K562 (cell line): ENCODE data around the gene PRKACG.

ENCODE experiments used
- AFF4 ChIP-seq: sonication (generic); formaldehyde crosslinking; IDR thresholded peaks from 2 replicates; pipeline ENCODE4 v1.8.0; 2023; ENCODE audit warnings: mild to moderate bottlenecking, missing genetic modification reagents
- CREM ChIP-seq: IDR thresholded peaks from 2 replicates; pipeline ENCODE4 v1.6.1; 2014; ENCODE audit warnings: antibody characterized with exemption, low read depth
- CTCF ChIP-seq, 3 experiments: IDR thresholded peaks in 2 of 3; conservative IDR thresholded peaks in 1 of 3; 2 replicates each; pipeline ENCODE4 v1.5.1; 2011 to 2012; ENCODE audit warnings: low read length in 3 of 3, mild to moderate bottlenecking in 3 of 3, control low read depth in 2 of 3, improper control_type of control experiment in 1 of 3, inconsistent platforms in 1 of 3, low read depth in 1 of 3, mixed read lengths in 1 of 3, moderate library complexity in 1 of 3; ENCODE audit not compliant: insufficient read depth in 2 of 3
- ERF ChIP-seq: fragments of 450-650 bp; formaldehyde crosslinking; IDR thresholded peaks from 2 replicates; pipeline ENCODE4 v1.4.0; 2020; ENCODE audit warnings: mild to moderate bottlenecking, mixed read lengths
- POLR2A ChIP-seq: fragments of 450-650 bp; conservative IDR thresholded peaks from 2 replicates; pipeline ENCODE4 v1.6.1; 2016
- POLR2AphosphoS5 ChIP-seq: IDR thresholded peaks from 2 replicates; pipeline ENCODE4 v1.6.1; 2011; ENCODE audit warnings: mild to moderate bottlenecking, low read depth, low read length, moderate library complexity; ENCODE audit not compliant: control insufficient read depth, insufficient read depth
- RBM22 ChIP-seq: fragments of 200-400 bp; formaldehyde crosslinking; IDR thresholded peaks from 2 replicates; pipeline ENCODE4 v1.6.1; 2018; ENCODE audit warnings: low read length, low read depth; ENCODE audit not compliant: poor library complexity, severe bottlenecking
- SMARCC2 ChIP-seq: fragments of 450-650 bp; IDR thresholded peaks from 2 replicates; pipeline ENCODE4 v1.6.1; 2017; ENCODE audit warnings: antibody characterized with exemption, moderate library complexity, mild to moderate bottlenecking, low read depth
- TAF7 ChIP-seq: fragments of 450-650 bp; IDR thresholded peaks from 2 replicates; pipeline ENCODE4 v1.6.1; 2016; ENCODE audit warnings: missing genetic modification characterization, missing compliant biosample characterization
- TBP ChIP-seq: optimal IDR thresholded peaks from 2 replicates; pipeline ENCODE3; 2011; ENCODE audit warnings: low read depth, low read length, improper control_type of control experiment

GRCh38 chr9:69040646-69041045 is 26.7 kb upstream of the PRKACG start:
- TF ChIP-seq POLR2AphosphoS5: no peak
- TF ChIP-seq TBP: no peak
- no peak for TF ChIP-seq AFF4 (CRISPR knock-in tag)
- no peak for TF ChIP-seq ERF (CRISPR knock-in tag)
- TF ChIP-seq CTCF (IDR thresholded peaks at IDR 0.05 in 2 of 3, conservative IDR thresholded peaks at IDR 0.05 in 1 of 3; ENCODE audit: insufficient read depth in 2 of 3, low read depth in 1 of 3, low read length in 3 of 3): no peak
- no peak for TF ChIP-seq TAF7 (tag)
- TF ChIP-seq POLR2A: no peak
- no peak for TF ChIP-seq SMARCC2
- TF ChIP-seq RBM22: no peak
- no peak for TF ChIP-seq CREM
